ENCODE measurements around the gene MOB3B.

GRCh38 chr9:27365707-27366376 lies 163.8 kb downstream of the MOB3B start:
- TF ChIP-seq, protein P1, sequence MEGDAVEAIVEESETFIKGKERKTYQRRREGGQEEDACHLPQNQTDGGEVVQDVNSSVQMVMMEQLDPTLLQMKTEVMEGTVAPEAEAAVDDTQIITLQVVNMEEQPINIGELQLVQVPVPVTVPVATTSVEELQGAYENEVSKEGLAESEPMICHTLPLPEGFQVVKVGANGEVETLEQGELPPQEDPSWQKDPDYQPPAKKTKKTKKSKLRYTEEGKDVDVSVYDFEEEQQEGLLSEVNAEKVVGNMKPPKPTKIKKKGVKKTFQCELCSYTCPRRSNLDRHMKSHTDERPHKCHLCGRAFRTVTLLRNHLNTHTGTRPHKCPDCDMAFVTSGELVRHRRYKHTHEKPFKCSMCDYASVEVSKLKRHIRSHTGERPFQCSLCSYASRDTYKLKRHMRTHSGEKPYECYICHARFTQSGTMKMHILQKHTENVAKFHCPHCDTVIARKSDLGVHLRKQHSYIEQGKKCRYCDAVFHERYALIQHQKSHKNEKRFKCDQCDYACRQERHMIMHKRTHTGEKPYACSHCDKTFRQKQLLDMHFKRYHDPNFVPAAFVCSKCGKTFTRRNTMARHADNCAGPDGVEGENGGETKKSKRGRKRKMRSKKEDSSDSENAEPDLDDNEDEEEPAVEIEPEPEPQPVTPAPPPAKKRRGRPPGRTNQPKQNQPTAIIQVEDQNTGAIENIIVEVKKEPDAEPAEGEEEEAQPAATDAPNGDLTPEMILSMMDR (IDR thresholded peaks at IDR 0.05): no peak
- no peak for TF ChIP-seq POLR2A (IDR thresholded peaks at IDR 0.05)
